Sigmoid colon (tissue), 7 donors: ENCODE results near the gene CADM2. TPM values are rescaled to one million over a fixed set of nuclear protein-coding genes. Genes with fewer than 3 reads are reported as not detected.

Source experiments
- DNase-seq: peaks from one replicate; pipeline ENCODE4 v3.0.0-alpha.2; 2019
- H3K27ac ChIP-seq, 4 donors: fragments of 200-600 bp; sonication (generic); one replicate each; pipeline ENCODE4 v1.5.1; 2016 to 2019; ENCODE audit warnings: mild to moderate bottlenecking in 1 of 4
- H3K27me3 ChIP-seq, 3 donors: fragments of 200-600 bp; sonication (generic); one replicate each; pipeline ENCODE4 v1.5.1; 2019; ENCODE audit warnings: mild to moderate bottlenecking in 1 of 3
- H3K36me3 ChIP-seq, 4 donors: fragments of 200-600 bp; sonication (generic); one replicate each; pipeline ENCODE4 v1.5.1; 2016 to 2019
- H3K4me1 ChIP-seq, 4 donors: fragments of 200-600 bp; sonication (generic); one replicate each; pipeline ENCODE4 v1.5.1; 2017 to 2019
- H3K4me3 ChIP-seq, 4 donors: fragments of 200-600 bp; sonication (generic); one replicate each; pipeline ENCODE4 v1.5.1; 2017 to 2019; ENCODE audit warnings: mild to moderate bottlenecking in 2 of 4, moderate library complexity in 1 of 4
- H3K9me3 ChIP-seq, 4 donors: fragments of 200-600 bp in 3 of 4; sonication (generic) in 3 of 4; one replicate each; pipeline versions ENCODE4 v1.5.1 to v1.6.1; 2013 to 2019
- EP300 ChIP-seq, 4 donors: sonication (generic); formaldehyde crosslinking; IDR thresholded peaks; one replicate each; pipeline ENCODE4 v1.6.1; 2017; ENCODE audit warnings: antibody characterized with exemption in 4 of 4
- POLR2A ChIP-seq, 2 donors: fragments of 450-650 bp; IDR thresholded peaks; one replicate each; pipeline ENCODE4 v1.6.1; 2016; ENCODE audit warnings: antibody characterized with exemption in 2 of 2, mild to moderate bottlenecking in 2 of 2, moderate library complexity in 2 of 2
- POLR2AphosphoS5 ChIP-seq, 4 donors: sonication (generic); formaldehyde crosslinking; IDR thresholded peaks; one replicate each; pipeline ENCODE4 v1.6.1; 2017; ENCODE audit warnings: antibody characterized with exemption in 4 of 4
- WGBS, 2 donors: extraction: QIAGEN DNeasy Blood & Tissue Kit; methylation state at CpG; one replicate each; pipeline ENCODE4 v1.1.7; 2013; 5-methylcytosine and 5-hydroxymethylcytosine counted together
- intact Hi-C: fragments of 100-400 bp; cut with DNase I; formaldehyde crosslinking; loops from one replicate; pipeline ENCODE4 v1.15.1; 2023
- polyA plus RNA-seq, 3 donors: library from polyadenylated mRNA; stranded (reverse); fragments of 200-250 nt; gene quantifications; one replicate each; pipeline ENCODE4 v1.2.3, GENCODE V29; 2013
- total RNA-seq, 4 donors: library from RNA; depleted of rRNA; stranded (reverse); fragments of >200 nt; gene quantifications; one replicate each; pipeline ENCODE4 v1.1.0, GENCODE V29; 2016
- TF ChIP-seq, protein P1 (sequence below), 4 experiments: fragments of 450-650 bp in 3 of 4; fragments of 200-600 bp in 1 of 4; IDR thresholded peaks; one replicate each; pipeline ENCODE4 v1.5.1; 2016 to 2019; ENCODE audit warnings: antibody characterized with exemption in 4 of 4, mild to moderate bottlenecking in 3 of 4, moderate library complexity in 2 of 4
- donor health status: healthy with polysubstance abuse.
- donor health status: Bipolar disorder and iron deficiency.
- donor health status: healthy.

CADM2 gene
- total and polyA plus RNA-seq, 7 donors: 0.46 to 22.8 (median 12.8) TPM

DNA sequence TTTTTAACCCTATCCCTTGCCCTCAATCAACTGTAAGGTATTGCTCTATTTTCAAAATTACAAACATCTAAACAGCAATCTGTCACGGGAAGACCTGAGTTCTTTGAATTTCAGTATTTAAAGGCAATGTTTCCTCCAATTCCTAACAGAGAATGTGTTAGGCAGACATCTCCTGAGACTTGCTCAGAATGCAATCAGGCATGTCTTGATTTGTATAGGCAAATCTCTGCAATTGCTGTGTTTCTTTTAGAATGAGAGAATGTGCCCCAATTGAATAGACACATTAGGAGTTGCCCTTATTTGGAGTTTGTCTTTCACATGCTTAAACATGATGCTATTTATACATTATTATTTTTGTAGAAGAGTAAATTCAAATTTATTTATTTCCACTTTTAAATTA lies 205.6 kb downstream of the CADM2 start:
- Histone ChIP-seq H3K9me3 (no peaks in the 10 kb centered on the region), H3K27ac (no peak overlapping the region), H3K27me3 (no peaks in the 10 kb centered on the region), H3K36me3 (no peaks in the 10 kb centered on the region), H3K4me1 (no peaks in the 10 kb centered on the region), H3K4me3 (no peak overlapping the region)
- TF ChIP-seq POLR2A (IDR thresholded peaks at IDR 0.05) (no peak), POLR2AphosphoS5 (IDR thresholded peaks at IDR 0.05) (no peak), EP300 (IDR thresholded peaks at IDR 0.05) (no peak)
- TF ChIP-seq, protein P1, sequence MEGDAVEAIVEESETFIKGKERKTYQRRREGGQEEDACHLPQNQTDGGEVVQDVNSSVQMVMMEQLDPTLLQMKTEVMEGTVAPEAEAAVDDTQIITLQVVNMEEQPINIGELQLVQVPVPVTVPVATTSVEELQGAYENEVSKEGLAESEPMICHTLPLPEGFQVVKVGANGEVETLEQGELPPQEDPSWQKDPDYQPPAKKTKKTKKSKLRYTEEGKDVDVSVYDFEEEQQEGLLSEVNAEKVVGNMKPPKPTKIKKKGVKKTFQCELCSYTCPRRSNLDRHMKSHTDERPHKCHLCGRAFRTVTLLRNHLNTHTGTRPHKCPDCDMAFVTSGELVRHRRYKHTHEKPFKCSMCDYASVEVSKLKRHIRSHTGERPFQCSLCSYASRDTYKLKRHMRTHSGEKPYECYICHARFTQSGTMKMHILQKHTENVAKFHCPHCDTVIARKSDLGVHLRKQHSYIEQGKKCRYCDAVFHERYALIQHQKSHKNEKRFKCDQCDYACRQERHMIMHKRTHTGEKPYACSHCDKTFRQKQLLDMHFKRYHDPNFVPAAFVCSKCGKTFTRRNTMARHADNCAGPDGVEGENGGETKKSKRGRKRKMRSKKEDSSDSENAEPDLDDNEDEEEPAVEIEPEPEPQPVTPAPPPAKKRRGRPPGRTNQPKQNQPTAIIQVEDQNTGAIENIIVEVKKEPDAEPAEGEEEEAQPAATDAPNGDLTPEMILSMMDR (IDR thresholded peaks at IDR 0.05): no peak
- DNase-seq: no peak
- WGBS, 2 donors: 75 to 77% methylated on average over 1 of the region's 1 CpG
- intact Hi-C loops: no loop called here

DNA sequence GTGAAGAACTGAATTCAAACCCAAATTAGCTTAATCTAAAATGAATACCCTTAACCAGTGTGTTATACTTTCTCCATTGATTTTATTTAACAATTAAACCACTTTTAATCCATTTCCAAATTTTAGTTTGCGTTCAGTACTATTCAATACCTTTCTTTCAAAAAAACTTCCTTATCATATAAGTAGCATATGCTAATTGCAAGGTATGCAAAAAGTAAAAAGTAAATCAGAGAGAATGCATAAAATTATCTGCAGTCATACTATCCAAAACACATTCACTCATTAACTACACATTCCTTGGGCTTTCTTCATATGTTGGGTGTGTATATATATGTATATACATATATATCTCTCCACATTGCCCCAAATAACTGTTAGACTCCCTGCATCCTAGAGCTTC lies 208.8 kb downstream of the CADM2 start:
- H3K27me3 ChIP-seq: no peaks in the 10 kb centered on the region
- H3K36me3 ChIP-seq: no peaks in the 10 kb centered on the region
- 96 to 100% methylated on average over 1 of the region's 1 CpG for WGBS, 2 donors
- DNase-seq: no peak
- no peak overlapping the region for H3K27ac ChIP-seq
- intact Hi-C loops: no loop called here
- H3K4me3 ChIP-seq: no peak overlapping the region
- H3K4me1 ChIP-seq: no peaks in the 10 kb centered on the region
- H3K9me3 ChIP-seq: no peaks in the 10 kb centered on the region
- TF ChIP-seq EP300 (IDR thresholded peaks at IDR 0.05) (no peak), POLR2AphosphoS5 (IDR thresholded peaks at IDR 0.05) (no peak), POLR2A (IDR thresholded peaks at IDR 0.05) (no peak)
- TF ChIP-seq, protein P1 (IDR thresholded peaks at IDR 0.05): no peak

DNA sequence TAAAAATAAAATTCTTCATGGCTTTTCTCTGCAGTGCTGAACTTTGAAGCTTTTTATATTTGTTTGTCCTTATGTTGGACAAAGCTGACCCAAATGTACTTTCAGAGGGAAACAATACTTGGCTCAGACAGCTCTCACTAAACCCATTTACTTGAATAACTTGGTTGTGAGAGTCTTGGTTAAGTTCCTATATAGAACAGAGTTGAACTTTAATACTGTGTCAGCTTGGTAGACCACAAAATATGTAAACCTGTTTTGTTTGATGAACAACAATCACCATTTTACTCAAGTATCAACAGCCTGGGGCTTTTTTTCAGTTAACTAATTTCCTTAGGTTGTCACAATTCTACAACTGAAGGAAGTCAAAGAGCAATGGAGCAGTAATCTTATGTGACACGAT lies 211.9 kb downstream of the CADM2 start:
- Histone ChIP-seq H3K4me1 (no peaks in the 10 kb centered on the region), H3K36me3 (no peaks in the 10 kb centered on the region), H3K27me3 (no peaks in the 10 kb centered on the region), H3K9me3 (no peaks in the 10 kb centered on the region), H3K4me3 (no peak overlapping the region), H3K27ac (no peak overlapping the region)
- no peak for DNase-seq
- no peak for TF ChIP-seq POLR2A (IDR thresholded peaks at IDR 0.05)
- TF ChIP-seq POLR2AphosphoS5 (IDR thresholded peaks at IDR 0.05): no peak
- TF ChIP-seq, protein P1 (IDR thresholded peaks at IDR 0.05): no peak
- no peak for TF ChIP-seq EP300 (IDR thresholded peaks at IDR 0.05)
- WGBS, 2 donors: 73 to 84% methylated on average over 1 of the region's 1 CpG
- intact Hi-C loops: no loop called here

DNA sequence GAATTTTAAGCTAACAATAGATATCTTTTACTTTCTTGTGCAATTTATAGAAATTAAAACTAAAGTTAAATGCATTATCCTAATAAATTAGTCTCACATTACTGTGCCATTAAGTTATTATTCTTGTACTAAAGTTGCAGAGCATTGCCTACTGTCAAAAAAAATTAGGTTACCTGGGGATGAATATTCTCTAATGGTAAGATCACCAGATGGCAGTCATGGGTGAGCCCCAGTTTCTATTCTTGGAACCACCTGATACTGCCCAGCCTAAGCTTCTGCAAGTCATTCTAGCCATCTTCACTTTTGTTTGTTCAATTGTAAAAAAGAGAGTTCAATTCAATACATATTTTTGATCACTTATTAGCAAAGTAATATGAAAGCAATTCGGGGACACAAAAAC lies 213.2 kb downstream of the CADM2 start:
- Histone ChIP-seq H3K4me3 (no peak overlapping the region), H3K27me3 (no peaks in the 10 kb centered on the region), H3K4me1 (no peaks in the 10 kb centered on the region), H3K36me3 (no peaks in the 10 kb centered on the region), H3K27ac (no peak overlapping the region), H3K9me3 (no peaks in the 10 kb centered on the region)
- no peak for DNase-seq
- intact Hi-C loops: no loop called here
- TF ChIP-seq EP300 (IDR thresholded peaks at IDR 0.05) (no peak), POLR2AphosphoS5 (IDR thresholded peaks at IDR 0.05) (no peak), POLR2A (IDR thresholded peaks at IDR 0.05) (no peak)
- TF ChIP-seq, protein P1 (IDR thresholded peaks at IDR 0.05): no peak
- WGBS, 2 donors: 90 to 94% methylated on average over 1 of the region's 1 CpG

DNA sequence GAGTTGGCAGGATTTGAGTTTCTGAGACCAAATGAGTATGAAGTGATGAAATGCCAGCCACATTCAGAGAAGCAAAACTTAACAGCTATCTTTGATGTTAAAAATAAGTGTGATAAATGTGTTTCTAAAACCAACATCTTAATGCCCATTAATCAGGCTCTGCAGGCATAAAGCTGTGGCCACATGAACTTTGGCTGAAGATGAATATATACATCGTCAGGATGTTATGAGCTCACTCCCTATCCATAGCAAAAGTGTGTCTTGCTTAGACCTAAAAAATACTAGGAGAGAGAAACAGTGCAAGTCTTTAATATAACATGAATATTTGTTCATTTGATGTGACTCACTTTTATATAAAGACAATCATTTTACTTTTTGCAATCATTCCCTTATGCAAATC lies 218.0 kb downstream of the CADM2 start:
- Histone ChIP-seq H3K36me3 (no peaks in the 10 kb centered on the region), H3K4me3 (no peak overlapping the region), H3K4me1 (no peaks in the 10 kb centered on the region), H3K9me3 (no peaks in the 10 kb centered on the region), H3K27ac (no peak overlapping the region), H3K27me3 (no peaks in the 10 kb centered on the region)
- intact Hi-C loops: no loop called here
- DNase-seq: no peak
- TF ChIP-seq POLR2A (IDR thresholded peaks at IDR 0.05) (no peak), EP300 (IDR thresholded peaks at IDR 0.05) (no peak), POLR2AphosphoS5 (IDR thresholded peaks at IDR 0.05) (no peak)
- TF ChIP-seq, protein P1 (IDR thresholded peaks at IDR 0.05): no peak
- 88 to 92% methylated on average over 1 of the region's 1 CpG for WGBS, 2 donors
